Skeletal muscle tissue (tissue), 4 donors: ENCODE measurements around the gene SLC22A5. TPM values are rescaled to one million over a fixed set of nuclear protein-coding genes. Genes with fewer than 3 reads are reported as not detected.
"Not testable (repeated sequence)": the region's sequence is repeated elsewhere in the genome, so short reads cannot be mapped to it uniquely, and the experiment has no call there.

Experiments used
- H3K27ac ChIP-seq: one replicate; pipeline ENCODE4 v1.7.0; 2013; ENCODE audit warnings: mild to moderate bottlenecking, low read depth, low read length, inconsistent platforms
- H3K27me3 ChIP-seq, 3 donors: one replicate each; pipeline ENCODE4 v1.7.0; 2013; ENCODE audit warnings: low read length in 3 of 3; ENCODE audit not compliant: control insufficient read depth in 3 of 3, insufficient read depth in 3 of 3
- H3K36me3 ChIP-seq, 3 donors: one replicate each; pipeline ENCODE4 v1.7.0; 2013; ENCODE audit warnings: low read length in 3 of 3; ENCODE audit not compliant: control insufficient read depth in 3 of 3, insufficient read depth in 3 of 3
- H3K4me1 ChIP-seq, 3 donors: one replicate each; pipeline ENCODE4 v1.7.0; 2013; ENCODE audit warnings: low read length in 3 of 3, mild to moderate bottlenecking in 3 of 3; ENCODE audit not compliant: control insufficient read depth in 3 of 3, insufficient read depth in 3 of 3
- H3K4me3 ChIP-seq, 3 donors: one replicate each; pipeline ENCODE4 v1.7.0; 2013; ENCODE audit warnings: low read length in 3 of 3
- H3K9ac ChIP-seq, 3 donors: one replicate each; pipeline ENCODE4 v1.7.0; 2013; ENCODE audit warnings: low read length in 3 of 3, mild to moderate bottlenecking in 3 of 3, moderate library complexity in 2 of 3, low read depth in 1 of 3
- H3K9me3 ChIP-seq, 3 donors: one replicate each; pipeline ENCODE4 v1.7.0; 2013; ENCODE audit warnings: low read length in 3 of 3; ENCODE audit not compliant: control insufficient read depth in 3 of 3
- total RNA-seq: library from RNA; depleted of rRNA; stranded (reverse); fragments of >200 nt; gene quantifications from one replicate; pipeline ENCODE4 v1.2.3, GENCODE V29; 2014
- donor health status: Osteomylitis.

Gene SLC22A5
- total RNA-seq, 1 donor from 2014 or later = 2.1 TPM

DNA sequence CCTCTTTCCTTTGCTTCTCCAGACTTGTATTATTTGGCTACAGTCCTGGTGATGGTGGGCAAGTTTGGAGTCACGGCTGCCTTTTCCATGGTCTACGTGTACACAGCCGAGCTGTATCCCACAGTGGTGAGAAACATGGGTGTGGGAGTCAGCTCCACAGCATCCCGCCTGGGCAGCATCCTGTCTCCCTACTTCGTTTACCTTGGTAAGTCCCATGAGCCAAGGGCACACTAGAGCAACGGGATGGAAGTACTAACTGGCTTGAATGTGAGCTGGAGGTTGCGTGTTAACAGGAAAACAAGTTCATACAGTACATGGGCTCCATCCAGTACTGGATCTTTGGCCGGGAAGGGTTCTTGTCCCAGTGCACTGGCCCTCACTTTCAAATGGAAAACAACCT is 22.9 kb downstream of the SLC22A5 start:
- H3K27me3 ChIP-seq = no peaks in the 10 kb centered on the region
- no peak overlapping the region for H3K9ac ChIP-seq
- H3K36me3 ChIP-seq = peaks cover 41 to 68% (median 51%) of the 10 kb centered on the region in 3 donors
- H3K4me3 ChIP-seq = no peak overlapping the region
- H3K4me1 ChIP-seq = peaks cover 22 to 25% (median 25%) of the 10 kb centered on the region in 3 donors
- no peak overlapping the region for H3K27ac ChIP-seq
- H3K9me3 ChIP-seq = no peaks in the 10 kb centered on the region

DNA sequence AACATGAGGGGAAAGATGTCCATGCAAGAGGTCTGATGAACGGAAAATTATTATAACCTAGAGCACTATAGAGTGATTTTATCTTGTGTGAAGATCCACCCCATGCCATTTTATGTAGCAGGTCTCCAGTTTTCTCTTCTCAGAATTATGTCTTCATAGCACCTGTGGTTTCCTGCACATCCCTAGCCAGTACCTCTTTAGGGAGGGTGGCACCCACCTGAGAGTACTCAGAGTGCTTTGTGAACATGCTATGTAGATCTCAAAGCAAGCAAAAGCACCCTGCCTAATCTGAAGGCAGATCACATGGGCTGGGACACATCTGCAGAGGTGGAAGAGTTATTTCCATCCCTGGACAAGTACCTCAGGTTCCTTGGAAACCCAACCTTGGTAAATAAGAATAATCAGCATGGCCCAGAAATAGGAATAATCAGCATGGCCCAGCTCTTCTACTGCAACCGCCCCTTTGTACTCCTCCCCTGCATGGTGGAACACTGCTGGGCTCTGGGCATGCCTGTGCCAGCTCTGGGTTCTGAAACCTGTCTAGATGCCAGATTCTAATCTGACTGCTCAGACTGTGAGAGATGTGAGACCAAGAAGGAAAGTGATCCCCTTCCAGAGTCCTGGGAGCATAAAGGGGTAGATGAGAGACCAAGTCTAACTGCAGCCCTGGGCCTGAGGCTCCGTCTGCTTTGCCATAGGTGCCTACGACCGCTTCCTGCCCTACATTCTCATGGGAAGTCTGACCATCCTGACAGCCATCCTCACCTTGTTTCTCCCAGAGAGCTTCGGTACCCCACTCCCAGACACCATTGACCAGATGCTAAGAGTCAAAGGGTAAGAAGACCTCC is 23.7 kb downstream of the SLC22A5 start:
- no peaks in the 10 kb centered on the region for H3K27me3 ChIP-seq
- no peak overlapping the region for H3K4me3 ChIP-seq
- no peaks in the 10 kb centered on the region for H3K9me3 ChIP-seq
- H3K27ac ChIP-seq = no peak overlapping the region
- no peak overlapping the region for H3K9ac ChIP-seq
- H3K36me3 ChIP-seq = peaks cover 41 to 68% (median 51%) of the 10 kb centered on the region in 3 donors
- peaks cover 16 to 19% (median 18%) of the 10 kb centered on the region in 3 donors for H3K4me1 ChIP-seq

DNA sequence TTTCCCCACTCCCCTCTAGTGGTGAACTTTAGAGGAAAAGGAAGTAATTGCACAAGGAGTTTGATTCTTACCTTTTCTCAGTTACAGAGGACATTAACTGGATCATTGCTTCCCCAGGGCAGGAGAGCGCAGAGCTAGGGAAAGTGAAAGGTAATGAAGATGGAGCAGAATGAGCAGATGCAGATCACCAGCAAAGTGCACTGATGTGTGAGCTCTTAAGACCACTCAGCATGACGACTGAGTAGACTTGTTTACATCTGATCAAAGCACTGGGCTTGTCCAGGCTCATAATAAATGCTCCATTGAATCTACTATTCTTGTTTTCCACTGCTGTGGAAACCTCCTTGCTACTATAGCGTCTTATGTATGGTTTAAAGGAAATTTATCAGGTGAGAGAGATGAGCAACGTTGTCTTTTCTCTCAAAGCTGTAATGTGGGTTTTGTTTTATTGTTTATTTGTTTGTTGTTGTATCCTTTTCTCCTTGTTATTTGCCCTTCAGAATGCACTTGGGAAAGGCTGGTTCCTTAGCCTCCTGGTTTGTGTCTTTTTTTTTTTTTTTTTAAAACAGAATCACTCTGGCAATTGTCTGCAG is 25.3 kb downstream of the SLC22A5 start:
- no peak overlapping the region for H3K27ac ChIP-seq
- H3K4me3 ChIP-seq = no peak overlapping the region
- peaks cover 36 to 55% (median 44%) of the 10 kb centered on the region in 3 donors for H3K36me3 ChIP-seq
- H3K9ac ChIP-seq = no peak overlapping the region
- no peaks in the 10 kb centered on the region for H3K9me3 ChIP-seq
- H3K27me3 ChIP-seq = no peaks in the 10 kb centered on the region
- H3K4me1 ChIP-seq = peaks cover 3 to 4% (median 3%) of the 10 kb centered on the region in 3 donors

DNA sequence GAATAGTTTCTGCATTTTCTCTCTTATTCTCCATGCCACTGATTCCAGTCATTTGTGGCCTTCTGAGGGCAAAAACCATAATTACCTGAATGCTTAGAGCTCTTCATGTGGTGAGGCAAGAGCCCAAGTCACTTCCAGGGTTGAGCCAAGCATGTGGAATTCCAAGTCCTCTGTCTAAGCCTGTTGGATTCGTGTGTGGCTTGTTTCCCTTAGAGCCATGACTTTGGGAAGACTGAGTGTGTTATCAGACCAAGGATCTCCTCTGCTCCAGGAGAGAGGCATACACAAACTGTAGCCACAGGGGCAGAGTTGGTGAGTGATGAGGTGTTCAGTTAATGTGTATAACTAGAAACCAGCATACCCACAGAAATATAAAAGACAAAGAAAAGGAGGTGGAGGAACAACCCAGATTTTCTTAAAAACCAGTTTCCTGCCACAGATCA is 27.1 kb downstream of the SLC22A5 start:
- H3K4me3 ChIP-seq = no peak overlapping the region
- no peak overlapping the region for H3K9ac ChIP-seq
- no peaks in the 10 kb centered on the region for H3K4me1 ChIP-seq
- H3K27ac ChIP-seq = no peak overlapping the region
- H3K9me3 ChIP-seq = no peaks in the 10 kb centered on the region
- no peaks in the 10 kb centered on the region for H3K27me3 ChIP-seq
- peaks cover 33 to 39% (median 33%) of the 10 kb centered on the region in 3 donors for H3K36me3 ChIP-seq

DNA sequence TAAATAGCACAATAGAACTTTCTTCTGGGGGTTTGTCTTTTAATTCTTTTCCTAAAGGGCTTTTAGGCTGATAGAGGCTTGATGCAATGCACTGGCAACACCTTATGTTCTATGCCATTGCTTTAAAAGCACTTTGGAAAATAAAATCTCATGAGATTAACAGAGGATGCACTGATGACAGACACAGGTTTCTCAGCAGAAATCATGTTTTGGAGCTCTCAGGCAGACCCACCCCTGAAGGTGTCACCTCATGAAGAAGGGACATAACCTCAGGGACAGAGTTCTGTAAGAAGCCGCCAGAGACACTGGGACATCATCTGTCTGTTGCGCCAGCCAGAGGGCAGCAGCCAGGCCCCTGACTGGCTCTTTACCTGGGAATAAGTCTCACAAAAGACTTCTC is 27.7 kb downstream of the SLC22A5 start:
- Histone ChIP-seq H3K27me3 (no peaks in the 10 kb centered on the region), H3K4me1 (no peaks in the 10 kb centered on the region), H3K9me3 (no peaks in the 10 kb centered on the region), H3K4me3 (no peak overlapping the region), H3K9ac (no peak overlapping the region), H3K36me3 (peaks cover 31 to 37% (median 32%) of the 10 kb centered on the region in 3 donors), H3K27ac (no peak overlapping the region)

DNA sequence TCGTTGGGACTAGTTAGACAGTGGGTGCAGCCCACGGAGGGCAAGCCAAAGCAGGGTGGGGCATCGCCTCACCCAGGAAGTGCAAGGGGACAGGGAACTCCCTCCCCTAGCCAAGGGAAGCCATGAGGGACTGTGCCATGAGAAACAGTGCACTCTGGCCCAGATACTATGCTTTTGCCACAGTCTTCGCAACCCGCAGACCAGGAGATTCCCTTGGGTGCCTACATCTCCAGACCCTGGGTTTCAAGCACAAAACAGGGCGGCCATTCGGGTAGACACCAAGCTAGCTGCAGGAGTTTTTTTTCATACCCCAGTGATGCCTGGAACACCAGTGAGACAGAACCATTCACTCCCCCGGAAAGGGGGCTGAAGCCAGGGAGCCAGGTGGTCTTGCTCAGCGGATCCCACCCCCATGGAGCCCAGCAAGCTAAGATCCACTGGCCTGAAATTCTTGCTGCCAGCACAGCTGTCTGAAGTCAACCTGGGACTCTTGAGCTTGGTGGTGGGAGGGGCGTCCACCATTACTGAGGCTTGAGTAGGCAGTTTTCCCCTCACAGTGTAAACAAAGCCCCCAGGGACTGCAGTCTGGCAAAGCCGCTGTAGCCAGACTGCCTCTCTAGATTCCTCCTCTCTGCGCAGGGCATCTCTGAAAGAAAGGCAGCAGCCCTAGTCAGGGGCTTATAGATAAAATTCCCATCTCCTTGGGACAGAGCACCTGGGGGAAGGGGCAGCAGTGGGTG is 28.6 kb downstream of the SLC22A5 start:
- H3K4me3 ChIP-seq, H3K9ac ChIP-seq, H3K27me3 ChIP-seq, H3K27ac ChIP-seq, H3K4me1 ChIP-seq, H3K9me3 ChIP-seq: not testable (repeated sequence)
- H3K36me3 ChIP-seq = peaks cover 25 to 28% (median 25%) of the 10 kb centered on the region in 3 donors

DNA sequence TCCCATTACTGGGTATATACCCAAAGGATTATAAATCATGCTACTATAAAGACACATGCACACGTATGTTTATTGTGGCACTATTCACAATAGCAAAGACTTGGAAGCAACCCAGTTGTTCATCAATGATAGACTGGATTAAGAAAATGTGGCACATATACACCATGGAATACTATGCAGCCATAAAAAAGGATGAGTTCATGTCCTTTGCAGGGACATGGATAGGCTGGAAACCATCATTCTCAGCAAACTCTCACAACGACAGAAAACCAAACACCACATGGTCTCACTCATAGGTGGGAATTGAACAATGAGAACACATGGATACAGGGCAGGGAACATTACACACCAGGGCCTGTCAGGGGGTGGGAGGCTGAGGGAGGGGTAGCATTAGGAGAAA is 34.5 kb downstream of the SLC22A5 start:
- not testable (repeated sequence) for H3K4me3 ChIP-seq, H3K9me3 ChIP-seq, H3K4me1 ChIP-seq, H3K36me3 ChIP-seq, H3K9ac ChIP-seq, H3K27me3 ChIP-seq, H3K27ac ChIP-seq

DNA sequence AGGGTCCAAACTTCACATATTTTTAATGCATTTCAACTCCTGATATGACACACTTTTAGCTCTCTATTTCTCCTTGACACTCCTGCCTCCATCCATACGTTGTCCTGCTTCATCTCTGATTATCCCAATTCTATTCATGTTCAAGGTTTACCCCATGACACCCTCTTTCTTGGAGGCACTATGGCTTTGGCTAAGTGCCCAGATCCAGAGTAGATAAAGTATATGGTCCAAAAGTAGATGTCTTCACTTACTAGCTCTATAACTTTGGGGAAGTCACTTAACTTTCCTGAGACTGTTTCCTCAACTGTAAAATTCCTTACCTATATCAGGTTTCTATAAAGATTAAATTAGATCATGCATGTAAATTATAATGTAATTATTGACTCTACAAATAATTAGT is 36.1 kb downstream of the SLC22A5 start:
- no peak overlapping the region for H3K4me3 ChIP-seq
- H3K36me3 ChIP-seq = no peaks in the 10 kb centered on the region
- no peaks in the 10 kb centered on the region for H3K9me3 ChIP-seq
- H3K9ac ChIP-seq = no peak overlapping the region
- H3K27ac ChIP-seq = no peak overlapping the region
- H3K4me1 ChIP-seq = peaks cover 4 to 6% (median 5%) of the 10 kb centered on the region in 3 donors
- H3K27me3 ChIP-seq = no peaks in the 10 kb centered on the region

DNA sequence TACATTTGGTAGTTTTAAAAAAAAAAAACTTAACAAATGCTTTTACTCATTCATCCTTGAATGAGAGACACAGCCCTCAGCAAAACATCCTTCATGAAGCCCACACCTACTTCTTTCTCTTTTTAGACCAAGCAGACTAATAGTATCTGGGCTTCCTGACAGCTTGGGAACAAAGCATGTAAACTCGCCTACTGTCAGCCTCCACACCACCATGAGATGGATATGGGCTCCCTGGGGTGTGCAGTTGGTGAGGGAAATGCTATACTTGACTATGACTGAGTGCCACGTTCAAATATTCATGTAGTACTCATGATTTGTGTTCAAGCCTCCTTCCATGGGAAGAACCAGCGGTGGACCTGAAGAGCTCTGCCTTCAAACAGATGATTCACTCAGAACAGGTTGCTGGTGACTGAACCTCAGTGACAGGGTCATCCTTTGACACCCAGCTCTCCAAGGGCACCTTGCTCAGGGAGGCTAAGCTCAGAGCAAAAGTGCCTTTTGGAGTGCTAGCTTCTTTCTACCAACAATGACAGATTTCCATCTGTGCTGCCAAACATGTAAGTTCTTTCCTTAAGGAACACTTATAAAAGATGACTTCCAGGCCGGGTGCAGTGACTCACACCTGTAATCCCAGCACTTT is 36.8 kb downstream of the SLC22A5 start:
- peaks cover 7 to 8% (median 7%) of the 10 kb centered on the region in 3 donors for H3K4me1 ChIP-seq
- H3K27ac ChIP-seq = no peak overlapping the region
- no peak overlapping the region for H3K4me3 ChIP-seq
- H3K9ac ChIP-seq = no peak overlapping the region
- no peaks in the 10 kb centered on the region for H3K36me3 ChIP-seq
- H3K9me3 ChIP-seq = no peaks in the 10 kb centered on the region
- H3K27me3 ChIP-seq = no peaks in the 10 kb centered on the region
